ENCODE measurements around the gene SP3. TPM values are rescaled to one million over a fixed set of nuclear protein-coding genes. Genes with fewer than 3 reads are reported as not detected.

The SP3 gene
- total RNA-seq, 4 donors from 2014 or later = 69.7 to 94.3 (median 87.6) TPM

DNA sequence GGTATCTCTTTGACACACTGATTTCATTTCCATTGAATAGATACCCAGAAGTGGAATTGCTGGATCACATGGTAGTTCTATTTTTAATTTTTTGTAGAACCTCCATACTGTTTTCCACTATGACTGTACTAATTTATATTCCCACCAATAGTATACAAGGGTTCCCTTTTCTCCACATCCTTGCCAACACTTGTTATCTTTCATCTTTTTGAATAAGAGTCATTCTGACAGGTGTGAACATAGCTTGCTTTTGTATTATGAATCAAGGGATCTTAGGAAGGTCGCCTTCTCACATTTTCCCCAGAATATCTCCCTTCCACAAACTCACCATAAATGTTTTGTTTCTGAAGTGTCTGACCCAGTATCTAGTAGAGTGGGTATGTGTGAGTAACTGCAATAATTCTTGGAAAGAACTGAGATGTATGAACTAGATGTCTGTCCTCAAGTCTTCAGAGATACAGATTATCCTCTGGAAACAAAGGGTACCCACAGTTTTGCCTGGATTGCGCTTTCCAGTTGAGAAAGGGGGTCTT is 17.1 kb upstream of the SP3 start:
- Histone ChIP-seq H3K27ac (no peak overlapping the region), H3K4me1 (peaks cover 6 to 44% (median 15%) of the 10 kb centered on the region in 3 donors)

DNA sequence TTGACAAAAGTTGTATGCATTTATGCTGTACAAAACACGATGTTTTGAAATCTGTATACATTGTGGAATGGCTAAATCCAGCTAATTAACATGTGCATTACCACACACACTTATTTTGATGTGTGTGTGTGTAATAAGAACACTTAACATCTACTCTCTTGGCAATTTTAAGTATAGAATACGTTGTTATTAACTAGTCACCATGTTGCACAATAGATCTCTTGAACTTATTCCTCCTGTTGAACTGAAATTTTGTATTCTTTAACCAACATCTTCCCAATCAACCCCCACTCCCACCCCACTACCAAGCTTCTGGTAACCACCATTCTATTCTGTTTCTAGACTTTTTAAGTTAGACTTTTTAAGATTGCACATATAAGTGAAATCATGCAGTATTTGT is 16.3 kb upstream of the SP3 start:
- WGBS, 2 donors (ENCODE audit: low coverage in 1 of 2) = 93 to 94% methylated on average over 2 of the region's 2 CpGs
- H3K4me3 ChIP-seq = no peak overlapping the region
- H3K27me3 ChIP-seq = no peaks in the 10 kb centered on the region
- no peaks in the 10 kb centered on the region for H3K9me3 ChIP-seq
- peaks cover 6 to 39% (median 15%) of the 10 kb centered on the region in 3 donors for H3K4me1 ChIP-seq
- no peak overlapping the region for H3K27ac ChIP-seq
- no peaks in the 10 kb centered on the region for H3K36me3 ChIP-seq
- ATAC-seq = no peak
- TF ChIP-seq EP300 (IDR thresholded peaks at IDR 0.05) = no peak

More for the DNA sequence above, 17.1 kb upstream of the SP3 start:
- H3K9me3 ChIP-seq = no peaks in the 10 kb centered on the region
- no peaks in the 10 kb centered on the region for H3K27me3 ChIP-seq
- WGBS, 2 donors (ENCODE audit: low coverage in 1 of 2) = 90 to 94% methylated on average over 2 of the region's 2 CpGs
- H3K4me3 ChIP-seq = no peak overlapping the region
- no peak for TF ChIP-seq POLR2AphosphoS5 (IDR thresholded peaks at IDR 0.05)
- no peak for TF ChIP-seq POLR2A (IDR thresholded peaks at IDR 0.05)
- TF ChIP-seq, protein P1, sequence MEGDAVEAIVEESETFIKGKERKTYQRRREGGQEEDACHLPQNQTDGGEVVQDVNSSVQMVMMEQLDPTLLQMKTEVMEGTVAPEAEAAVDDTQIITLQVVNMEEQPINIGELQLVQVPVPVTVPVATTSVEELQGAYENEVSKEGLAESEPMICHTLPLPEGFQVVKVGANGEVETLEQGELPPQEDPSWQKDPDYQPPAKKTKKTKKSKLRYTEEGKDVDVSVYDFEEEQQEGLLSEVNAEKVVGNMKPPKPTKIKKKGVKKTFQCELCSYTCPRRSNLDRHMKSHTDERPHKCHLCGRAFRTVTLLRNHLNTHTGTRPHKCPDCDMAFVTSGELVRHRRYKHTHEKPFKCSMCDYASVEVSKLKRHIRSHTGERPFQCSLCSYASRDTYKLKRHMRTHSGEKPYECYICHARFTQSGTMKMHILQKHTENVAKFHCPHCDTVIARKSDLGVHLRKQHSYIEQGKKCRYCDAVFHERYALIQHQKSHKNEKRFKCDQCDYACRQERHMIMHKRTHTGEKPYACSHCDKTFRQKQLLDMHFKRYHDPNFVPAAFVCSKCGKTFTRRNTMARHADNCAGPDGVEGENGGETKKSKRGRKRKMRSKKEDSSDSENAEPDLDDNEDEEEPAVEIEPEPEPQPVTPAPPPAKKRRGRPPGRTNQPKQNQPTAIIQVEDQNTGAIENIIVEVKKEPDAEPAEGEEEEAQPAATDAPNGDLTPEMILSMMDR (IDR thresholded peaks at IDR 0.05) = no peak
- TF ChIP-seq EP300 (IDR thresholded peaks at IDR 0.05) = no peak
- no peaks in the 10 kb centered on the region for H3K36me3 ChIP-seq
- ATAC-seq = no peak

DNA sequence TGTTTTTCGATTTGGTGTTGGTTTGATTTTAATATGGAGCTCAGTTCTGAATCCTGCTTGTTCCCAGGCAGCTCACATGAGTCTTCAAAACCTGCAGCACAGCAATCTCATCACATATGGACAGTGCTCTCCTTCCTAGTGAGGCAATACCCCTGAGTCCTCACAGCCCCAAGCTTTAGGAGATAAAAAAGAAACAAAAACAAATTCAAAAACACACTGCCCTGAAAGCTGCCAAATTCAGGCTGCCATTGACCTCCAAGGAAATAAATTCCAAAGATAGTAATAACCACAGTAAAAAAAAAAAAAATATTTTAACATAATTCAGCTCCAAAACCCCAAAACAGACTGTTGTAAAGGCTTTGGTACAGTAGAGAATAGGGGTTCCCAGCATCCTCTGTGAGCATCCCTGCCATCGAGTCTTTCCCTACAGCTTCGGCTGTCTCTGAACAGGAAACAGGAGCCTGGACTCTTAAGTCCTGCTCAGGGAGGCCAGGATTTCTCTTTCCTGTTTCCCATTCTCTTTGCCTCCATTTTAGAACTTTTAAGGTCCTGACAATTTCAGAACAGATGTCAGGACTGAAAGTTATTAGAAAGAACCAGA is 14.7 kb upstream of the SP3 start:
- peaks cover 0 to 23% (median 12%) of the 10 kb centered on the region in 3 donors for H3K4me1 ChIP-seq
- no peak overlapping the region for H3K4me3 ChIP-seq
- no peaks in the 10 kb centered on the region for H3K27me3 ChIP-seq
- no peaks in the 10 kb centered on the region for H3K36me3 ChIP-seq
- TF ChIP-seq EP300 (IDR thresholded peaks at IDR 0.05) (no peak), POLR2AphosphoS5 (IDR thresholded peaks at IDR 0.05) (no peak), POLR2A (IDR thresholded peaks at IDR 0.05) (no peak)
- TF ChIP-seq, protein P1 (IDR thresholded peaks at IDR 0.05) = no peak
- ATAC-seq = peak; percentile 71
- H3K9me3 ChIP-seq = no peaks in the 10 kb centered on the region
- no peak overlapping the region for H3K27ac ChIP-seq
- 63 to 79% methylated on average over 1 to 3 of the region's 3 CpGs for WGBS, 2 donors (ENCODE audit: low coverage in 1 of 2)

DNA sequence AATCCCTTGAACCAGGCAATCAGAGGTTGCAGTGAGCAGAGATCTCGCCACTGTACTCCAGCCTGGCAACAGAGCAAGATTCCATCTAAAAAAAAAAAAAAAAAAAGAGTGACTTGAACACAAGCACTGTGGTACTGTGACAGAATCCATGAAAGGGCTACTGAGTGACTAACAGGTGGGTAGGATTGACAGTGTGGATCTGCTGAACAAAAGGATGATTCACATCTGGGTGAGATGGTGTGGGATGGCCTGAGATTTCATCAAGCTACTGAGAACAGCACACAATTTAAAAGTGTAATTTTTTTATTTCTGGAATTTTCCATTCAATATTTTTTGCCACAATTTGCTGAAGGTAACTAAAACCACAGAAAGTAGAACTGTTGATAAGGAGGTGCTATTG is 13.3 kb upstream of the SP3 start:
- ATAC-seq = no peak
- TF ChIP-seq POLR2A (IDR thresholded peaks at IDR 0.05) (no peak), EP300 (IDR thresholded peaks at IDR 0.05) (no peak), POLR2AphosphoS5 (IDR thresholded peaks at IDR 0.05) (no peak)
- TF ChIP-seq, protein P1 (IDR thresholded peaks at IDR 0.05) = no peak
- Histone ChIP-seq H3K36me3 (no peaks in the 10 kb centered on the region), H3K27ac (no peak overlapping the region), H3K4me3 (no peak overlapping the region), H3K9me3 (no peaks in the 10 kb centered on the region), H3K4me1 (peaks cover 0 to 11% (median 10%) of the 10 kb centered on the region in 3 donors), H3K27me3 (no peaks in the 10 kb centered on the region)
- WGBS, 2 donors (ENCODE audit: low coverage in 1 of 2) = 100% methylated on average over 1 of the region's 1 CpG; no CpG with 5 or more reads in 1 of the 2 donors

DNA sequence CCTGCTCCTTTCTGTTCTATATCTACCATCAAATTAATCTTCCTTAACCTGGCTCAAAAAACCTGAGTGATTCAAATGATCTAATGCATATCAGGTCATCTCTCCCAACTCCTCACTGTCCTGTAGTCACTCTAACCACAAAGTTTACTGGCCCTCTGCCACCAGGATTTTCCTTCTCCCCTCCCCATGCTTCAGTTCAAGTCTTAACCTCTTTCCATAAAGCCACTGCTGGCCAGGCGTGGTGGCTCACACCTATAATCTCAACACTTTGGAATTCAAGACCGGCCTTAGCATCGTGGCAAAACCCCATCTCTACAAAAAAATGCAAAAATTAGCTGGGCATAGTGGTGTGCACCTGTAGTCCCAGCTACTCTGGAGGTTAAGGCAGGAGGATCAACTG is 7.5 kb upstream of the SP3 start:
- ATAC-seq = no peak
- no peaks in the 10 kb centered on the region for H3K9me3 ChIP-seq
- H3K27ac ChIP-seq = no peak overlapping the region
- no peaks in the 10 kb centered on the region for H3K36me3 ChIP-seq
- H3K4me1 ChIP-seq = no peaks in the 10 kb centered on the region
- H3K4me3 ChIP-seq = no peak overlapping the region
- whole genome bisulfite sequencing, 2 donors (ENCODE audit: low coverage in 1 of 2) = 69% methylated on average over 3 of the region's 3 CpGs; no CpG with 5 or more reads in 1 of the 2 donors
- TF ChIP-seq, protein P1 (IDR thresholded peaks at IDR 0.05) = no peak
- no peak for TF ChIP-seq POLR2AphosphoS5 (IDR thresholded peaks at IDR 0.05)
- TF ChIP-seq EP300 (IDR thresholded peaks at IDR 0.05) = no peak
- no peak for TF ChIP-seq POLR2A (IDR thresholded peaks at IDR 0.05)
- no peaks in the 10 kb centered on the region for H3K27me3 ChIP-seq

Data from gastroesophageal sphincter (tissue), 4 donors.